ENCODE results near the gene HOXD9.

Gene HOXD9

GRCh38 chr2:176169181-176169580, 46.7 kb downstream of the HOXD9 start:
- H3K27me3 Mint-ChIP-seq, result peaks cover 30% of the 10 kb centered on the region
- H3K9me3 Mint-ChIP-seq, result peaks cover 1% of the 10 kb centered on the region
- no peak for DNase-seq (ENCODE audit: low spot score in 2 of 2)
- no peak overlapping the region for H3K27ac Mint-ChIP-seq
- peaks cover 3% of the 10 kb centered on the region for H3K4me1 Mint-ChIP-seq
- H3K36me3 Mint-ChIP-seq, result no peaks in the 10 kb centered on the region
- no peak for ATAC-seq (ENCODE audit: low read depth)
- no peak overlapping the region for H3K4me3 Mint-ChIP-seq

- H3K4me1 Mint-ChIP-seq, result peaks cover 3% of the 10 kb centered on the region
- DNase-seq (ENCODE audit: low spot score in 2 of 2) (no peak), ATAC-seq (ENCODE audit: low read depth) (no peak)
- H3K9me3 Mint-ChIP-seq, result no peaks in the 10 kb centered on the region
- H3K4me3 Mint-ChIP-seq, result no peak overlapping the region
- H3K36me3 Mint-ChIP-seq, result no peaks in the 10 kb centered on the region
- H3K27me3 Mint-ChIP-seq, result peaks cover 28% of the 10 kb centered on the region
- no peak overlapping the region for H3K27ac Mint-ChIP-seq
These were observed 47.2 kb downstream of the HOXD9 start for GRCh38 chr2:176169711-176170110.

- H3K36me3 Mint-ChIP-seq, result no peaks in the 10 kb centered on the region
- H3K9me3 Mint-ChIP-seq, result no peaks in the 10 kb centered on the region
- peaks cover 3% of the 10 kb centered on the region for H3K4me1 Mint-ChIP-seq
- ATAC-seq (ENCODE audit: low read depth) (no peak), DNase-seq (ENCODE audit: low spot score in 2 of 2) (no peak)
- H3K4me3 Mint-ChIP-seq, result no peak overlapping the region
- peaks cover 32% of the 10 kb centered on the region for H3K27me3 Mint-ChIP-seq
- no peak overlapping the region for H3K27ac Mint-ChIP-seq
These were observed 48.2 kb downstream of the HOXD9 start for GRCh38 chr2:176170602-176171305.

- Mint-ChIP-seq H3K4me1 (peaks cover 3% of the 10 kb centered on the region), H3K27me3 (peaks cover 31% of the 10 kb centered on the region), H3K27ac (no peak overlapping the region), H3K4me3 (no peak overlapping the region), H3K36me3 (no peaks in the 10 kb centered on the region), H3K9me3 (no peaks in the 10 kb centered on the region)
- ATAC-seq (ENCODE audit: low read depth) (no peak), DNase-seq (ENCODE audit: low spot score in 2 of 2) (no peak)
These were observed 49.0 kb downstream of the HOXD9 start for GRCh38 chr2:176171351-176172006.

GRCh38 chr2:176172007-176172894, 49.7 kb downstream of the HOXD9 start:
- DNase-seq (ENCODE audit: low spot score in 2 of 2) (no peak), ATAC-seq (ENCODE audit: low read depth) (no peak)
- H3K27me3 Mint-ChIP-seq, result peaks cover 32% of the 10 kb centered on the region
- H3K9me3 Mint-ChIP-seq, result no peaks in the 10 kb centered on the region
- no peak overlapping the region for H3K4me3 Mint-ChIP-seq
- H3K27ac Mint-ChIP-seq, result no peak overlapping the region
- peaks cover 3% of the 10 kb centered on the region for H3K4me1 Mint-ChIP-seq
- no peaks in the 10 kb centered on the region for H3K36me3 Mint-ChIP-seq

GRCh38 chr2:176172895-176173566, 50.5 kb downstream of the HOXD9 start:
- peaks cover 36% of the 10 kb centered on the region for H3K27me3 Mint-ChIP-seq
- no peak overlapping the region for H3K4me3 Mint-ChIP-seq
- ATAC-seq (ENCODE audit: low read depth), result no peak
- H3K27ac Mint-ChIP-seq, result no peak overlapping the region
- DNase-seq (ENCODE audit: low spot score in 2 of 2), result no peak
- peaks cover 3% of the 10 kb centered on the region for H3K4me1 Mint-ChIP-seq
- no peaks in the 10 kb centered on the region for H3K36me3 Mint-ChIP-seq
- no peaks in the 10 kb centered on the region for H3K9me3 Mint-ChIP-seq

GRCh38 chr2:176173567-176174381, 51.3 kb downstream of the HOXD9 start:
- H3K36me3 Mint-ChIP-seq, result no peaks in the 10 kb centered on the region
- ATAC-seq (ENCODE audit: low read depth), result no peak
- no peak overlapping the region for H3K27ac Mint-ChIP-seq
- H3K9me3 Mint-ChIP-seq, result no peaks in the 10 kb centered on the region
- DNase-seq (ENCODE audit: low spot score in 2 of 2), result no peak
- H3K4me1 Mint-ChIP-seq, result peaks cover 3% of the 10 kb centered on the region
- no peak overlapping the region for H3K4me3 Mint-ChIP-seq
- H3K27me3 Mint-ChIP-seq, result peaks cover 38% of the 10 kb centered on the region

- Mint-ChIP-seq H3K36me3 (no peaks in the 10 kb centered on the region), H3K9me3 (no peaks in the 10 kb centered on the region), H3K4me3 (no peak overlapping the region), H3K27me3 (peaks cover 40% of the 10 kb centered on the region), H3K4me1 (peaks cover 3% of the 10 kb centered on the region), H3K27ac (no peak overlapping the region)
- ATAC-seq (ENCODE audit: low read depth) (no peak), DNase-seq (ENCODE audit: low spot score in 2 of 2) (no peak)
These were observed 51.9 kb downstream of the HOXD9 start for GRCh38 chr2:176174382-176174823.

All from memory B cell (primary cell).